Kidney epithelial cell (primary cell): ENCODE results near the gene ZNF23. TPM values are rescaled to one million over a fixed set of nuclear protein-coding genes. Genes with fewer than 3 reads are reported as not detected.

Experiments
- DNase-seq: peaks from one replicate; pipeline ENCODE4 v3.0.0-alpha.2; 2010; ENCODE audit warnings: low read depth
- H3K27me3 ChIP-seq: 2 replicates; pipeline ENCODE4 v1.6.0; 2011; ENCODE audit warnings: low read length; ENCODE audit not compliant: control insufficient read depth, insufficient read depth
- H3K36me3 ChIP-seq: 2 replicates; pipeline ENCODE4 v1.5.1; 2011; ENCODE audit warnings: low read length; ENCODE audit not compliant: control insufficient read depth, insufficient read depth
- H3K4me3 ChIP-seq: 2 replicates; pipeline ENCODE4 v1.5.1; 2011; ENCODE audit warnings: low read depth, mild to moderate bottlenecking, control low read depth, low read length
- CTCF ChIP-seq: IDR thresholded peaks from 2 replicates; pipeline ENCODE4 v1.5.1; 2011; ENCODE audit warnings: mild to moderate bottlenecking, moderate library complexity, low read length, control low read depth, inconsistent platforms; ENCODE audit not compliant: insufficient read depth, poor library complexity, severe bottlenecking
- total RNA-seq: library from RNA; depleted of rRNA; stranded (reverse); fragments of >200 nt; gene quantifications from 2 replicates; pipeline ENCODE4 v1.2.3, GENCODE V29; 2015

The ZNF23 gene
- total RNA-seq, 1 donor from 2014 or later = 8.0 TPM

- Histone ChIP-seq H3K36me3 (no peaks in the 10 kb centered on the region), H3K4me3 (peak overlapping the region; percentile 39), H3K27me3 (peaks cover 11% of the 10 kb centered on the region)
- no peak for DNase-seq
- no peak for TF ChIP-seq CTCF
Measured at GRCh38 chr16:71425746-71426068, 36.3 kb downstream of the ZNF23 start.

DNA sequence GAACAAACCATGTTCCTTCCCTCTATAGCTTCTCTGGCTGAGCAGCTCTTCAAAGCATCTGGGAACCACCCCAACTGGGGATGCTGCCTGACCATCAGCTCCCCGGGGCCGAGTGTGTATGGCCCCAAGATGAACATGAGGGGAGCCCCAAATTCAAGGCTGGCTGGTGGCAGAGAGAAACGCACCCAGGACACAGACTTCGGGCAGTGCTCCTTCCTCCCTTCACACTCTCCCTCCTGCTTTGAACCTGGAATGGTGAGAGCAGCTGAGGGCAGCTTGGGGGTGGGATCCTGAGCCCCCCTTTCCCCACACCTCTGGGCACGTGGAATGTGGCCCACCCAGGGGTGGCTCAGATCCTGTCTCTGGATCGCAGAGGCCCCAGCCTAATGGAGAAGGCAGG is 37.4 kb downstream of the ZNF23 start:
- DNase-seq = no peak
- TF ChIP-seq CTCF = no peak
- Histone ChIP-seq H3K36me3 (no peaks in the 10 kb centered on the region), H3K4me3 (no peak overlapping the region), H3K27me3 (peaks cover 11% of the 10 kb centered on the region)

GRCh38 chr16:71423865-71424264 is 38.2 kb downstream of the ZNF23 start:
- no peak for DNase-seq
- H3K4me3 ChIP-seq = no peak overlapping the region
- TF ChIP-seq CTCF = no peak
- peaks cover 11% of the 10 kb centered on the region for H3K27me3 ChIP-seq
- no peaks in the 10 kb centered on the region for H3K36me3 ChIP-seq

DNA sequence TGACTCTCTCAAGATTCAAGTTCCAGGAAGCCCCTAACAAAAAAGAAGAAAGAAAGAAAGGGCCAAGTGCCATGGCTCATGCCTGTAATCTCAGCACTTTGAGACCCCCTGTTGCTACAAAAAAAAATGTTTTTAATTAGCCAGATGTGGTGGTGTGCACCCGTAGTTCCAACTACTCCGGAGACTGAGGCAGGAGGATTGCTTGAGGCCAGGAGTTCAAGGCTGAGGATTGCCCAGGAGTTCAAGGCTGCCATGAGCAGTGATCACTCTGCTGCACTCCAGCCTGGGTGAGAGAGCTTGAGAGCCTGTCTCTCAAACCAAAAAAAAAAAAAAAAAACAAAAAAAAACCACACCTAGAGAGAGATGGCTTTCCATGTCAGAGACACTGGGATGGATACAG is 39.0 kb downstream of the ZNF23 start:
- peaks cover 11% of the 10 kb centered on the region for H3K27me3 ChIP-seq
- no peak for DNase-seq
- no peak overlapping the region for H3K4me3 ChIP-seq
- H3K36me3 ChIP-seq = no peaks in the 10 kb centered on the region
- TF ChIP-seq CTCF = no peak

DNA sequence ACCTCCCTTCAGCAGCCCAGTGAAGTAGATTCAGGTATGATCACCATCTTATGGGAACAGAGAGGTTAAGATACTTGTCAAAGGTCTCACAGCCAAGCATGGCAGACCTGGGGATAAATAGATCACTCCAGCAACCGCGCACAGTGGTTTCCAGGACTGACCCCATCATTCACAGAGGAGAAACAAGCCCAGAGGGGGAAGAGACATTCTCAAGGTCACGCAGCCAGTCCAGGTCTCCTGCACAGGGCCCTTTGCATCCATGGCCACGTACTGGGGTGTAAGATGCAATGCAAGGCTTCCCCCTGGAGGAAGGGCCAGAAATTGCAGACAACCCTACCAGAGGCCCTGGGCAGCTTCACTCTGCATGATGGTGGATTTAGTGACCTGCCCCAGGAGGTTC is 40.1 kb downstream of the ZNF23 start:
- no peaks in the 10 kb centered on the region for H3K36me3 ChIP-seq
- H3K27me3 ChIP-seq = peaks cover 11% of the 10 kb centered on the region
- peak; percentile 30 for TF ChIP-seq CTCF
- H3K4me3 ChIP-seq = no peak overlapping the region
- DNase-seq = no peak

DNA sequence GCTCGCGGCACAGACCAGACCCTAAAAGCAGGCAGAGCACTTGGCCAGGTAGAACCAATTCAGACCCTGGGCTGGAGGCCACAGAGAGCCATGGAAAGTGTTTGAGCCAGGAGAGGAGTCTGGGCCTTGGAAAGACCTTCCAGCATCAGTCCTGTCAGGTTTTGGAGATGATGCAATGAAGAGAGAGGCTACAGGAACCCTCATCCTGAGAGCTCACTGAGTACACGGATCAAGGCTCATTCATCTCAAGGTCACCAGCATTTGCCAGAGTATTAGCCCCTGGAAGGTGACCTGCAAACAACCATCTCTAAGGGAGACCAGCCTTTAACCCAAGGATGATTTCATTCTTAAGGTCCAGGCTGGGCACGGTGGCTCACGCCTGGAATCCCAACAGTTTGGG is 48.0 kb downstream of the ZNF23 start:
- Histone ChIP-seq H3K36me3 (no peaks in the 10 kb centered on the region), H3K27me3 (peaks cover 3% of the 10 kb centered on the region), H3K4me3 (no peak overlapping the region)
- no peak for TF ChIP-seq CTCF
- DNase-seq = no peak
